Skeletal muscle cell (primary cell): ENCODE results near the gene LRRC40.

Experiments
- DNase-seq: peaks from one replicate; pipeline ENCODE4 v3.0.0-alpha.2; 2010; ENCODE audit warnings: low read depth
- H3K4me3 ChIP-seq: 2 replicates; pipeline ENCODE4 v1.5.1; 2011; ENCODE audit warnings: low read depth, mild to moderate bottlenecking, control low read depth, low read length, moderate library complexity

LRRC40 gene

GRCh38 chr1:70142075-70142474 lies 63.3 kb downstream of the LRRC40 start:
- DNase-seq, result no peak
- H3K4me3 ChIP-seq, result no peak overlapping the region

DNA sequence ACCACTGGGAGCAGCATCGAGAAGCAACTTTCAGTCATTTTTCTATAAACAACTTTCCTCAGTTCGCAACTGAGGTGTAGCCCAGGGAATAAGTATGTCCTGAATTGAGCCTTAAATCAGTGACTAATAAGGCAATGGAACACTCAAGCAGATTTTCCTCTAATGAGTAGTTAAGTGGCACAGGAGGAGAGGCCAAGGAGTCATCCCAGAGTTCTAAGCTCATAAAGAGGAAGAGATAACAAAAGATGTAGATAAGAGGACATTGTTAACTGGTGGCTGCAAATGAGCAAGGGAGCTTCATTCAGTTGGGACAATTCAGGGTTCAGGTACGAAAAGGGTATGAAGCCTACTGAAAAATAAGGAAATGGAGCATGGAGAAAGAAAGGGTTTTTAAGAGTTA lies 64.5 kb downstream of the LRRC40 start:
- no peak overlapping the region for H3K4me3 ChIP-seq
- no peak for DNase-seq

DNA sequence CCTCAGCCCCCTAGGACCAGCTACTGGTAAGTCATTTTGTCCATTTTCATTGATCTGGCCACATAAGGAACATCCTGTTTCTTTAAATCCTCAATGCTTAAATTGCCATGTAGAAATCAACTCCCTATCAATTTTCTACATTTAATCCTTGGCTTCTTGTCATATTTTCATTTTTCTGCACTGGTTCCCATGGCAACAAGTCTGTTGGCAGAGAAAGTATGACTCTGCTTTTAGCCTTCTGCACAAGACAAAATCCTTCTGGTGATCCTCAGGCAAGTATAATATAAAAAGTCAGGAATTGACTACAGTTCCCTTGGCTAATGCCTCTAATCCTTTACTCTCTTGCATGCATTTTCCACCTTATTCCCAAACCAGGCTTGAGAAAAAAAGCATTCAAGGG lies 65.0 kb downstream of the LRRC40 start:
- no peak overlapping the region for H3K4me3 ChIP-seq
- DNase-seq, result no peak

- DNase-seq, result no peak
These were observed 71.2 kb downstream of the LRRC40 start for GRCh38 chr1:70134148-70134547.

DNA sequence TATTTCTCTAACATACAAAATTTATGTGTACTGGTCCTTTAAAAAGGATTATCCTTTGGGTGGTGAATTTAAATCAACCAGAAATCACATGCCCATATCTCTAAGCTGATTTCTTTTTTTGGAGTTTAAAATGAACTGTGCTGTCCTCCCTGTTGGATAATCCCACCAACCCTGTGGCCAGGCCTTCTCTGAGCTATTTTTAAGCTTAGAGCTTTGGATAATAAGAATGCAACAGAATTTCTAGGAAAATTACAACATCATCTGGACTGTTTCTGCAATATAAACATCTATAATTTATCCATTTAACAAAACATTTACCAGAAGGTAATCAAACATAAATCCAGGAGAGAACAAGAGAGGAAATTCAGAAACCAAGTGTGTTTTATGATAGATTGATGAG lies 88.3 kb downstream of the LRRC40 start:
- DNase-seq, result no peak
- H3K4me3 ChIP-seq, result no peak overlapping the region

More at GRCh38 chr1:70134148-70134547, 71.2 kb downstream of the LRRC40 start:
- H3K4me3 ChIP-seq, result no peak overlapping the region

DNA sequence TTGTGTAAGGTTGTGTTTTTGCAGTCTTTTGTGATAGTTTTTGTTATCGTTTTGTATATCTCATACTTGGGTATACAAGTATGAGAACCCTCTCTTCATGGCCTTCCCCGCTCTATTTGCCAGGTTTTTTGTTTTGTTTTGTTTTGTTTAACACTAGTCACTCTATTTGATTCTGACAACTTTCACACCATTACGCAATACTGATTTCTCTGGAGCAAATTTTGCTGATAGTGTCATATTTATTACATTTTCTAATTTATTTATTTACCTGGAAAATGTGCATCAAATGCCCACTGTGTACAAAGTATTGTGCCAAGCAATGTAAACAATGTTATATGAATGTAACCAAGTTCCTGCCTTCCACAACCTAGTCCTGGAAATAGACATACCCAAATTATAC lies 90.1 kb downstream of the LRRC40 start:
- no peak overlapping the region for H3K4me3 ChIP-seq
- no peak for DNase-seq

DNA sequence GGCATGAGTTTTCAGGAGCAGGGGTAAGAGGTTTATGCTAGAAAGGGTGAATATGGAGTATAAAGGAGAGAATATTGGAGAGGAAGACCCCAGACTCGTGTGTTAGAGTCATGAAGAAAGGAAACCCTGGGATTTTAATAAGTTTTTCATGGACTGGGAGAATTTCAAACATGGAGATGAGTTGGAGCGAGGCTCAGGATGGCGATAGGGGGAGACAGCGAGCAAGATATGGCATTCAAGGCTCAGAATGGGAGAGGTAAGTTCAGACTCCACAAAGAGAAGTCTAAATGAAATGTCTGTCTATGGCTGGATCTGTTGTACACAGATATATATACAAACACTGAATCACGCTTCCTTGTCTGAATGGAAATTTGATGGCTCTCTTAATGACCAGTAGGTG lies 92.5 kb downstream of the LRRC40 start:
- H3K4me3 ChIP-seq, result no peak overlapping the region
- DNase-seq, result no peak

DNA sequence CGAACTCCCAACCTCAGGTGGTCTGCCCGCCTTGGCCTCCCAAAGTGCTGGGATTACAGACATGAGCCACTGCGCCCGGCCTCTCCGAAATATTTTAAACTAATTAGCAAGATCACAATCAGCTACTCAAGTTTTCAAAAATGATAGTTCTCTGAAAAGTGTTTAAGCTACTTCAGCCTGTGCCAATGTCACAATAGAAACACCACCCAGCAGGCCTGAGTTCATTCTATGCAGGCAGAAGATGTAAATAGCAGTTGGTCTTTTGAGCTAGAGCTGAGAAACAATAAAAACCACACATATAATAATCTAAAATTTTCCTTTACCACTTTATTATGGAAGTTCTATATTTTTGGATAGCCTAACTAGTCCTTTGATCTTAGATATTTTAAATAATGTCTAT lies 96.1 kb downstream of the LRRC40 start:
- no peak for DNase-seq

GRCh38 chr1:70103770-70104169 lies 101.6 kb downstream of the LRRC40 start:
- no peak overlapping the region for H3K4me3 ChIP-seq
- no peak for DNase-seq

More for the DNA sequence above, 96.1 kb downstream of the LRRC40 start:
- H3K4me3 ChIP-seq, result no peak overlapping the region

- no peak for DNase-seq
These were observed 103.6 kb downstream of the LRRC40 start for GRCh38 chr1:70101774-70102173.

DNA sequence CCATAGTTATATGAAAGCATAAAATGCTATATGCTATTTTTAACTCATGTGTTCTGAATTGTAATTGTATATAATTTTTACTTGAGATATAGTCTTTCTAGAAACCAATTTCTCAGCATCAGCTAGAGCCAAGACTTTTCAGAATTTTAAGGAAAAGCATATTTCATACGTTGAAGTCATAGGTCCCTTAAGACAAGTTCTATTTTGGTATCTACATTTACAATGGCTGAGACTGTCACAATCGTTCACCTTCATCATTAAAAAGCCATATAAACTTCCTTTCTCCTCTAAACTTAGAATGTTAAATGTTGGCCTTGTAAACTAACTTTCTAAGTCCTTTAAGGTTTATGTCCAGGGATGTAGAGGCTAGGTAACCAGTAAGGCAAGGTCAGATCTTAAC lies 104.1 kb downstream of the LRRC40 start:
- no peak for DNase-seq

More at GRCh38 chr1:70101774-70102173, 103.6 kb downstream of the LRRC40 start:
- no peak overlapping the region for H3K4me3 ChIP-seq

More for the DNA sequence above, 104.1 kb downstream of the LRRC40 start:
- H3K4me3 ChIP-seq, result no peak overlapping the region
